A673 (cell line): ENCODE data around the gene CCT8. TPM values are rescaled to one million over a fixed set of nuclear protein-coding genes. Genes with fewer than 3 reads are reported as not detected.
"Not testable (repeated sequence)": the region's sequence is repeated elsewhere in the genome, so short reads cannot be mapped to it uniquely, and the experiment has no call there.

Source experiments
- BruUV-seq: library from RNA; stranded (reverse); fragments of 400-500 nt; replicated peaks from 2 replicates; lab custom pipeline; 2021; lab: Mats Ljungman, UMichigan
- CTCF ChIA-PET: fragments of 300-600 bp; sonication (Branson Sonifier 250); formaldehyde crosslinking; loops from one replicate; lab custom pipeline; 2022; ENCODE audit warnings: antibody characterized with exemption; lab: Charles Lee
- POLR2A ChIA-PET: fragments of 300-600 bp; sonication (Branson Sonifier 250); formaldehyde crosslinking; loops from one replicate; lab custom pipeline; 2022; ENCODE audit warnings: antibody characterized with exemption; ENCODE audit not compliant: low non-redundant PET; lab: Charles Lee
- DNase-seq: peaks from one replicate; pipeline ENCODE4 v3.0.0-alpha.2; 2015; ENCODE audit warnings: low spot score
- H3K27ac ChIP-seq: fragments of 200-600 bp; sonication (generic); 2 replicates; pipeline ENCODE4 v1.5.1; 2016; ENCODE audit warnings: mixed run types, low read depth, mild to moderate bottlenecking, mixed read lengths, antibody characterized with exemption, low read length; ENCODE audit not compliant: poor library complexity, severe bottlenecking
- H3K27me3 ChIP-seq: fragments of 200-600 bp; sonication (generic); replicated peaks from 2 replicates; pipeline ENCODE4 v1.6.1; 2017; ENCODE audit warnings: mixed run types, low read depth, mild to moderate bottlenecking, mixed read lengths, antibody characterized with exemption, low read length; ENCODE audit not compliant: insufficient read depth, poor library complexity
- H3K36me3 ChIP-seq: fragments of 200-600 bp; sonication (generic); 2 replicates; pipeline ENCODE4 v1.6.1; 2016; ENCODE audit warnings: mixed run types, mild to moderate bottlenecking, mixed read lengths, antibody characterized with exemption, low read length; ENCODE audit not compliant: insufficient read depth, poor library complexity, severe bottlenecking
- H3K4me1 ChIP-seq: fragments of 200-600 bp; sonication (generic); 2 replicates; pipeline ENCODE4 v1.6.1; 2017; ENCODE audit warnings: mixed run types, mild to moderate bottlenecking, mixed read lengths, antibody characterized with exemption, low read length; ENCODE audit not compliant: insufficient read depth, poor library complexity, severe bottlenecking
- H3K4me3 ChIP-seq: fragments of 200-600 bp; sonication (generic); 2 replicates; pipeline ENCODE4 v1.5.1; 2016; ENCODE audit warnings: low read depth, mixed run types, mild to moderate bottlenecking, mixed read lengths, low read length; ENCODE audit not compliant: poor library complexity, severe bottlenecking
- H3K9me3 ChIP-seq: fragments of 200-600 bp; sonication (generic); 2 replicates; pipeline ENCODE4 v1.6.1; 2016; ENCODE audit warnings: mixed run types, low read depth, mild to moderate bottlenecking, mixed read lengths, antibody characterized with exemption, low read length; ENCODE audit not compliant: poor library complexity, severe bottlenecking
- CTCF ChIP-seq: fragments of 300-800, 200-600 bp; sonication (generic); conservative IDR thresholded peaks from 2 replicates; pipeline ENCODE4 v1.5.1; 2017; ENCODE audit warnings: low read depth, mild to moderate bottlenecking, antibody characterized with exemption, low read length, moderate library complexity, mixed read lengths
- EZH2 ChIP-seq: fragments of 200-600 bp; sonication (generic); IDR thresholded peaks from 2 replicates; pipeline ENCODE4 v1.6.1; 2017; ENCODE audit warnings: borderline replicate concordance, low read depth, mild to moderate bottlenecking, mixed read lengths, antibody characterized with exemption, low read length; ENCODE audit not compliant: poor library complexity, severe bottlenecking
- intact Hi-C: fragments of 100-400 bp; cut with micrococcal nuclease; formaldehyde crosslinking; loops from one replicate; pipeline ENCODE4 v1.10.0; 2022; ENCODE audit not compliant: unreplicated experiment
- total RNA-seq: library from RNA; stranded (reverse); gene quantifications from 2 replicates; pipeline ENCODE4 v1.2.3, GENCODE V29; 2021

CCT8 gene
- total RNA-seq, 1 experiment from 2014 or later, result 415 TPM

- CTCF ChIA-PET, result no interaction called here
- H3K27me3 ChIP-seq, result no peaks in the 10 kb centered on the region
- no peaks in the 10 kb centered on the region for H3K36me3 ChIP-seq
- TF ChIP-seq EZH2 (no peak), CTCF (no peak)
- H3K4me3 ChIP-seq, result no peak overlapping the region
- POLR2A ChIA-PET, result no interaction called here
- intact Hi-C loops, result no loop called here
- DNase-seq, result peak; percentile 30
- BruUV-seq, result no TSS peak
- no peak overlapping the region for H3K27ac ChIP-seq
- peaks cover 14% of the 10 kb centered on the region for H3K4me1 ChIP-seq
- no peaks in the 10 kb centered on the region for H3K9me3 ChIP-seq
Observed at GRCh38 chr21:29078869-29079767, 5.7 kb upstream of the CCT8 start.

GRCh38 chr21:29077651-29078090 is 4.2 kb upstream of the CCT8 start:
- peak overlapping the region; percentile 70 for H3K27ac ChIP-seq
- H3K36me3 ChIP-seq, result no peaks in the 10 kb centered on the region
- no TSS peak for BruUV-seq
- no peaks in the 10 kb centered on the region for H3K9me3 ChIP-seq
- peak overlapping the region; percentile 34 for H3K4me3 ChIP-seq
- POLR2A ChIA-PET, result no interaction called here
- peaks cover 14% of the 10 kb centered on the region for H3K4me1 ChIP-seq
- CTCF ChIA-PET, result interaction anchor here (1.2 kb wide), 1 partner anchor 299 kb away, joined by 4 read pairs; no protein-coding TSS in a partner anchor
- intact Hi-C loops, result no loop called here
- no peaks in the 10 kb centered on the region for H3K27me3 ChIP-seq
- TF ChIP-seq EZH2, result no peak
- no peak for TF ChIP-seq CTCF
- DNase-seq, result peak; percentile 58

GRCh38 chr21:29076731-29077640 is 3.5 kb upstream of the CCT8 start:
- Histone ChIP-seq H3K4me3 (peak overlapping the region; percentile 34), H3K27ac (peak overlapping the region; percentile 70), H3K4me1 (peaks cover 14% of the 10 kb centered on the region)
- intact Hi-C loops, H3K27me3 ChIP-seq, H3K36me3 ChIP-seq, H3K9me3 ChIP-seq, BruUV-seq, POLR2A ChIA-PET: not testable (repeated sequence)
- CTCF ChIA-PET, result interaction anchor here (1.2 kb wide), 1 partner anchor 300 kb away, joined by 4 read pairs; no protein-coding TSS in a partner anchor
- DNase-seq, result peak; percentile 52
